Liver (tissue), 9 donors: Measurements from ENCODE around the gene PSEN1. TPM values are rescaled to one million over a fixed set of nuclear protein-coding genes. Genes with fewer than 3 reads are reported as not detected.

Experiments used
- DNase-seq: peaks from one replicate; pipeline ENCODE4 v3.0.0-alpha.2; 2017; ENCODE audit warnings: low spot score
- H3K27ac ChIP-seq, 2 donors: one replicate each; pipeline ENCODE4 v1.7.0; 2013; ENCODE audit warnings: inconsistent platforms in 2 of 2, low read length in 2 of 2, control low read depth in 1 of 2, low read depth in 1 of 2, mild to moderate bottlenecking in 1 of 2
- H3K27me3 ChIP-seq, 4 donors: one replicate each; pipeline versions ENCODE4 v1.6.1 to v1.7.0; 2013; ENCODE audit warnings: low read length in 3 of 4, inconsistent platforms in 1 of 4, mild to moderate bottlenecking in 1 of 4, moderate library complexity in 1 of 4; ENCODE audit not compliant: control insufficient read depth in 4 of 4, insufficient read depth in 4 of 4
- H3K36me3 ChIP-seq, 4 donors: one replicate each; pipeline versions ENCODE4 v1.6.1 to v1.7.0; 2013; ENCODE audit warnings: low read length in 3 of 4, mild to moderate bottlenecking in 3 of 4, low read depth in 1 of 4, moderate library complexity in 1 of 4; ENCODE audit not compliant: control insufficient read depth in 4 of 4, insufficient read depth in 3 of 4
- H3K4me1 ChIP-seq, 4 donors: one replicate each; pipeline versions ENCODE4 v1.6.1 to v1.7.0; 2013; ENCODE audit warnings: low read length in 3 of 4, mild to moderate bottlenecking in 3 of 4, moderate library complexity in 1 of 4; ENCODE audit not compliant: control insufficient read depth in 4 of 4, insufficient read depth in 4 of 4
- H3K4me3 ChIP-seq, 3 donors: one replicate each; pipeline versions ENCODE4 v1.6.1 to v1.7.0; 2013; ENCODE audit warnings: low read length in 3 of 3, control low read depth in 1 of 3, low read depth in 1 of 3, mild to moderate bottlenecking in 1 of 3
- H3K9ac ChIP-seq, 2 donors: one replicate each; pipeline ENCODE4 v1.7.0; 2013; ENCODE audit warnings: low read length in 2 of 2, mild to moderate bottlenecking in 2 of 2, moderate library complexity in 2 of 2, control low read depth in 1 of 2, low read depth in 1 of 2
- H3K9me3 ChIP-seq, 4 donors: one replicate each; pipeline versions ENCODE4 v1.6.1 to v1.7.0; 2013; ENCODE audit warnings: low read length in 3 of 4; ENCODE audit not compliant: control insufficient read depth in 4 of 4
- EGR1 ChIP-seq, 2 donors: IDR thresholded peaks; 2 replicates each; pipeline ENCODE4 v1.6.1; 2016 to 2018; ENCODE audit warnings: antibody characterized with exemption in 2 of 2, low read depth in 2 of 2
- FOXA2 ChIP-seq: IDR thresholded peaks from 2 replicates; pipeline ENCODE4 v1.6.1; 2016; ENCODE audit warnings: antibody characterized with exemption
- GABPA ChIP-seq, 2 donors: IDR thresholded peaks in 1 of 2; conservative IDR thresholded peaks in 1 of 2; 2 replicates each; pipeline ENCODE4 v1.6.1; 2016; ENCODE audit warnings: antibody characterized with exemption in 2 of 2, mild to moderate bottlenecking in 1 of 2, moderate library complexity in 1 of 2
- HNF4A ChIP-seq, 2 donors: conservative IDR thresholded peaks; 2 replicates each; pipeline ENCODE4 v1.6.1; 2016; ENCODE audit warnings: antibody characterized with exemption in 2 of 2, mild to moderate bottlenecking in 2 of 2
- JUND ChIP-seq, 2 donors: IDR thresholded peaks; 2 replicates each; pipeline ENCODE4 v1.6.1; 2016; ENCODE audit warnings: antibody characterized with exemption in 2 of 2
- NR2F2 ChIP-seq: IDR thresholded peaks from 2 replicates; pipeline ENCODE4 v1.6.1; 2016; ENCODE audit warnings: antibody characterized with exemption
- RXRA ChIP-seq, 2 donors: IDR thresholded peaks; 2 replicates each; pipeline ENCODE4 v1.6.1; 2017 to 2018; ENCODE audit warnings: antibody characterized with exemption in 2 of 2, mild to moderate bottlenecking in 1 of 2
- SP1 ChIP-seq: IDR thresholded peaks from 2 replicates; pipeline ENCODE4 v1.6.1; 2018; ENCODE audit warnings: antibody characterized with exemption, mild to moderate bottlenecking
- TAF1 ChIP-seq: conservative IDR thresholded peaks from 2 replicates; pipeline ENCODE4 v1.6.1; 2016; ENCODE audit warnings: antibody characterized with exemption, mild to moderate bottlenecking
- YY1 ChIP-seq: IDR thresholded peaks from 2 replicates; pipeline ENCODE4 v1.6.1; 2016; ENCODE audit warnings: antibody characterized with exemption, mild to moderate bottlenecking
- WGBS: extraction: QIAGEN DNeasy Blood & Tissue Kit; methylation state at CpG from one replicate; pipeline ENCODE4 v1.1.7; 2013; 5-methylcytosine and 5-hydroxymethylcytosine counted together
- polyA plus RNA-seq, 2 donors: library from polyadenylated mRNA; stranded (reverse) in 1 of 2; unstranded in 1 of 2; fragments of 200-250 nt in 1 of 2; fragments of >200 nt in 1 of 2; fragmentation: Nextera tagmentation in 1 of 2; extraction: Ambion mirVana in 1 of 2; gene quantifications; one replicate each; pipeline versions ENCODE4 v1.2.1 to v1.2.3, GENCODE V29; 2013 to 2015
- total RNA-seq, 2 donors: library from RNA; depleted of rRNA; stranded (reverse); fragments of >200 nt; gene quantifications; one replicate each; pipeline ENCODE4 v1.2.3, GENCODE V29; 2014
- TF ChIP-seq, protein P1 (sequence below): IDR thresholded peaks from 2 replicates; pipeline ENCODE4 v1.6.1; 2016; ENCODE audit warnings: antibody characterized with exemption
- TF ChIP-seq, protein P2 (sequence below): IDR thresholded peaks from 2 replicates; pipeline ENCODE4 v1.6.1; 2016; ENCODE audit warnings: antibody characterized with exemption
- TF ChIP-seq, protein P3 (sequence below): IDR thresholded peaks from 2 replicates; pipeline ENCODE4 v1.6.1; 2016; ENCODE audit warnings: antibody characterized with exemption, mild to moderate bottlenecking
- TF ChIP-seq, protein P4 (sequence below): fragments of 150-350 bp; IDR thresholded peaks from 2 replicates; pipeline ENCODE4 v1.5.1; 2017; ENCODE audit warnings: improper control_type of control experiment, low read depth, low read length; ENCODE audit not compliant: missing input control
- donor health status: healthy.
- donor health status: healthy.
- donor health status: healthy.
- donor health status: healthy.
- donor health status: healthy.

The PSEN1 gene
- total and polyA plus RNA-seq, 4 donors, result 10.4 to 36.2 (median 19.9) TPM

DNA sequence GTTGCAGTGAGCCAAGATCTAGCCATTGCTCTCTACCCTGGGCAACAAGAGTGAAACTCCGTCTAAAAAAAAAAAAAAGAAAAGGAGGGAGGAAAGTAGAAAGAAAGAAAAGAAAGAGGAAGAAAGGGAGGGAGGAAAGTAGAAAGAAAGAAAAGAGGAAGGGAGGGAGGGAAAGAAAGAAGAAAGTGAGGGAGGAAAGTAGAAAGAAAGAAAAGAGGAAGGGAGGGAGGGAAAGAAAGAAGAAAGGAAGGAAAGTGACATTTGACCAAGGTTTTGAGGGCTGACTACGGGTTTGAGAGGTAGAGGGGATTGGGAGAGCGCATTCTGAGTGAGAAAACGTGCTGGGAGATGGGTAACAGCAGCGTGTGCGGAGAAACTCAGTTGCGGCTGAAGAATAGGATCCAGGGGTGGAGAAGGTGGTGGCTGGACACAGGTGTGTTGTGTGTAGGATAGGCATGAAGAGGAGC is 100.5 kb downstream of the PSEN1 start:
- WGBS, result 77% methylated on average over 7 of the region's 7 CpGs
- Histone ChIP-seq H3K4me3 (no peak overlapping the region), H3K4me1 (peaks cover 5 to 34% (median 19%) of the 10 kb centered on the region in 4 donors), H3K27ac (no peak overlapping the region), H3K9ac (no peak overlapping the region), H3K9me3 (no peaks in the 10 kb centered on the region), H3K36me3 (no peaks in the 10 kb centered on the region), H3K27me3 (peaks cover 0 to 6% (median 2%) of the 10 kb centered on the region in 4 donors)
- TF ChIP-seq FOXA2, result no peak
- no peak for DNase-seq

DNA sequence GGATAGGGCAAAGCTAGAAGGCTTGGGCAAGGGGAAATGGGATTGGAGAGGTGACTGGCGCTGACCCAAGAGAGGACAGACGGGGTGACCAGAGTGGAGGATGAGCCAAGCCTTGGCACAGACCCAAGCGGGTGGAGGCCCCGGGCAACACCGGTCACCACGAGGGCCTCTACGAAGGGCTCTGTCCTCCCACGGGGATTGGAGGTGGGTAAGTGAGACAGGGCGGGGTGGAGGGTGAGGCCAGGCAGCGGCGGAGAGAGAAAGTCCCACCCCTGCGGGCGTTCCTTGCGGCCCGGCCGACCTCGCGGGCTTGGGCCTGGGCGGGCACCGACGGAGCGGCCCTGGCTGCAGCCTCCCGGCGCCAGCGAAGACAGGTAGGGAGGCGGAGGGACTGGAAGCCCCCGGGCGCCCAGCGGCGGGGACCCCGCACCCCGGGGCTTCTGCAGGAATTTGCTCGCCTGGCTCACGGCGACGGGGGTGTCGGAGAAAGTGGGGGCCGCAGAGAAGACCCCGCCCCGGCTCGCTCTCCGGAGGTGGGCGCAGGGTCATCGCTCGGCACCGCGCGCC is 101.0 kb downstream of the PSEN1 start, which contains the start of gene PAPLN:
Gene PAPLN (plus strand): TSS at position 288 of the 567 bp plus-strand sequence. CDS start 2,273 bp downstream, outside the sequence.
- peaks cover 0 to 6% (median 2%) of the 10 kb centered on the region in 4 donors for H3K27me3 ChIP-seq
- H3K9me3 ChIP-seq, result no peaks in the 10 kb centered on the region
- DNase-seq, result no peak
- WGBS, result 8% methylated on average over 48 of the region's 48 CpGs
- H3K9ac ChIP-seq, result no peak within 1 kb of the TSS
- no peak within 1 kb of the TSS for H3K27ac ChIP-seq
- peak within 1 kb of the TSS in 1 of 3 donors; percentile 55 for H3K4me3 ChIP-seq
- H3K36me3 ChIP-seq, result no peaks in the 10 kb centered on the region
- TF ChIP-seq EGR1 (IDR thresholded peaks at IDR 0.05; ENCODE audit: low read depth in 2 of 2) (no peak), RXRA (IDR thresholded peaks at IDR 0.05) (no peak), SP1 (no peak), GABPA (IDR thresholded peaks at IDR 0.05 in 1 of 2, conservative IDR thresholded peaks at IDR 0.05 in 1 of 2) (no peak), YY1 (no peak), JUND (IDR thresholded peaks at IDR 0.05) (no peak), NR2F2 (no peak), TAF1 (no peak)
- TF ChIP-seq, protein P1, sequence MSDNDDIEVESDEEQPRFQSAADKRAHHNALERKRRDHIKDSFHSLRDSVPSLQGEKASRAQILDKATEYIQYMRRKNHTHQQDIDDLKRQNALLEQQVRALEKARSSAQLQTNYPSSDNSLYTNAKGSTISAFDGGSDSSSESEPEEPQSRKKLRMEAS, result no peak
- TF ChIP-seq, protein P2, sequence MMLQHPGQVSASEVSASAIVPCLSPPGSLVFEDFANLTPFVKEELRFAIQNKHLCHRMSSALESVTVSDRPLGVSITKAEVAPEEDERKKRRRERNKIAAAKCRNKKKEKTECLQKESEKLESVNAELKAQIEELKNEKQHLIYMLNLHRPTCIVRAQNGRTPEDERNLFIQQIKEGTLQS, result no peak
- TF ChIP-seq, protein P3, sequence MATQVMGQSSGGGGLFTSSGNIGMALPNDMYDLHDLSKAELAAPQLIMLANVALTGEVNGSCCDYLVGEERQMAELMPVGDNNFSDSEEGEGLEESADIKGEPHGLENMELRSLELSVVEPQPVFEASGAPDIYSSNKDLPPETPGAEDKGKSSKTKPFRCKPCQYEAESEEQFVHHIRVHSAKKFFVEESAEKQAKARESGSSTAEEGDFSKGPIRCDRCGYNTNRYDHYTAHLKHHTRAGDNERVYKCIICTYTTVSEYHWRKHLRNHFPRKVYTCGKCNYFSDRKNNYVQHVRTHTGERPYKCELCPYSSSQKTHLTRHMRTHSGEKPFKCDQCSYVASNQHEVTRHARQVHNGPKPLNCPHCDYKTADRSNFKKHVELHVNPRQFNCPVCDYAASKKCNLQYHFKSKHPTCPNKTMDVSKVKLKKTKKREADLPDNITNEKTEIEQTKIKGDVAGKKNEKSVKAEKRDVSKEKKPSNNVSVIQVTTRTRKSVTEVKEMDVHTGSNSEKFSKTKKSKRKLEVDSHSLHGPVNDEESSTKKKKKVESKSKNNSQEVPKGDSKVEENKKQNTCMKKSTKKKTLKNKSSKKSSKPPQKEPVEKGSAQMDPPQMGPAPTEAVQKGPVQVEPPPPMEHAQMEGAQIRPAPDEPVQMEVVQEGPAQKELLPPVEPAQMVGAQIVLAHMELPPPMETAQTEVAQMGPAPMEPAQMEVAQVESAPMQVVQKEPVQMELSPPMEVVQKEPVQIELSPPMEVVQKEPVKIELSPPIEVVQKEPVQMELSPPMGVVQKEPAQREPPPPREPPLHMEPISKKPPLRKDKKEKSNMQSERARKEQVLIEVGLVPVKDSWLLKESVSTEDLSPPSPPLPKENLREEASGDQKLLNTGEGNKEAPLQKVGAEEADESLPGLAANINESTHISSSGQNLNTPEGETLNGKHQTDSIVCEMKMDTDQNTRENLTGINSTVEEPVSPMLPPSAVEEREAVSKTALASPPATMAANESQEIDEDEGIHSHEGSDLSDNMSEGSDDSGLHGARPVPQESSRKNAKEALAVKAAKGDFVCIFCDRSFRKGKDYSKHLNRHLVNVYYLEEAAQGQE, result no peak
- peaks cover 5 to 34% (median 19%) of the 10 kb centered on the region in 4 donors for H3K4me1 ChIP-seq

DNA sequence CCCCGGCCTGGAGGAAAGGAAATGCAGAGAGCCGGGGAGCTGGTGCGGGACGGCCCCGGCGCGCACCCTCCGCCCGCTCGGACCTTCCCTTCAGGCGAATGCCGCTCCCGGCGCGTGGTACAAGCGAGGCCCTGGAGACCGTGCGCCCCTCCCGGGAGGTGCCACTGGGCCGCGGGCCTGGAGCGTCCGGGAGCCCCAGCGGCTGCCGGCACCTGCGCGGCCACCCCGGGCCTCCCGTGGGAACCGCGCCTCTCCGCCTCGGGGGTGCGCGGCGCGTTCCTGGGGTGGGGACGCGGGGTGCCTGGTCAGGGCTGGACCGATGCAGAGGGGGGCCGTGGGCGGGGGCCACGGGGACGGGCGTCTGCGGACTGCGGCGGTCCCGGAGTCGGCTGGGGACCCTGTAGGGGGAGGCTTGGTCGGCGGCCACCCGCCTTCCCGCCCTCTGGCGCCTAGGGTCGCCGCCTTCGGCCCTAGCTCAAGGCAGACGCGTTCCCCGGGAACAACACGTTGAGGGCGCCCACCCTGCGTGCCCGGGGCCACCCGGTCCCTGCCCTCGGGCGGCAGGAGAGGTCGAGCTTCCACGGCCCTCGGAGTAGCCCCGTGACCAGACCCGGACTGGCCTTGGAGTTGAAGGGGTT is 101.6 kb downstream of the PSEN1 start:
- Histone ChIP-seq H3K9me3 (no peaks in the 10 kb centered on the region), H3K9ac (no peak overlapping the region), H3K27me3 (peaks cover 0 to 6% (median 2%) of the 10 kb centered on the region in 4 donors), H3K27ac (no peak overlapping the region), H3K4me1 (peaks cover 5 to 34% (median 19%) of the 10 kb centered on the region in 4 donors), H3K4me3 (peak overlapping the region in 1 of 3 donors; percentile 55), H3K36me3 (no peaks in the 10 kb centered on the region)
- no peak for DNase-seq
- 4% methylated on average over 73 of the region's 73 CpGs for WGBS
- TF ChIP-seq, protein P3, result no peak
- TF ChIP-seq, protein P4, sequence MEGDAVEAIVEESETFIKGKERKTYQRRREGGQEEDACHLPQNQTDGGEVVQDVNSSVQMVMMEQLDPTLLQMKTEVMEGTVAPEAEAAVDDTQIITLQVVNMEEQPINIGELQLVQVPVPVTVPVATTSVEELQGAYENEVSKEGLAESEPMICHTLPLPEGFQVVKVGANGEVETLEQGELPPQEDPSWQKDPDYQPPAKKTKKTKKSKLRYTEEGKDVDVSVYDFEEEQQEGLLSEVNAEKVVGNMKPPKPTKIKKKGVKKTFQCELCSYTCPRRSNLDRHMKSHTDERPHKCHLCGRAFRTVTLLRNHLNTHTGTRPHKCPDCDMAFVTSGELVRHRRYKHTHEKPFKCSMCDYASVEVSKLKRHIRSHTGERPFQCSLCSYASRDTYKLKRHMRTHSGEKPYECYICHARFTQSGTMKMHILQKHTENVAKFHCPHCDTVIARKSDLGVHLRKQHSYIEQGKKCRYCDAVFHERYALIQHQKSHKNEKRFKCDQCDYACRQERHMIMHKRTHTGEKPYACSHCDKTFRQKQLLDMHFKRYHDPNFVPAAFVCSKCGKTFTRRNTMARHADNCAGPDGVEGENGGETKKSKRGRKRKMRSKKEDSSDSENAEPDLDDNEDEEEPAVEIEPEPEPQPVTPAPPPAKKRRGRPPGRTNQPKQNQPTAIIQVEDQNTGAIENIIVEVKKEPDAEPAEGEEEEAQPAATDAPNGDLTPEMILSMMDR, result no peak
- TF ChIP-seq, protein P2, result no peak
- TF ChIP-seq TAF1 (no peak), FOXA2 (no peak), YY1 (no peak), HNF4A (conservative IDR thresholded peaks at IDR 0.05) (no peak), RXRA (IDR thresholded peaks at IDR 0.05) (no peak)
- TF ChIP-seq, protein P1, result no peak
